ENCODE measurements around the gene XPO4.

GRCh38 chr13:20814224-20814910 is 88.2 kb downstream of the XPO4 start:
- TF ChIP-seq ZNF557 (CRISPR knock-in tag; IDR thresholded peaks at IDR 0.05), result no peak
- TF ChIP-seq ZNF121 (CRISPR knock-in tag; IDR thresholded peaks at IDR 0.05), result no peak
- TF ChIP-seq TAF1 (CRISPR knock-in tag; IDR thresholded peaks at IDR 0.05), result no peak

All from HepG2 (cell line).